ENCODE measurements around the gene GABRG3. TPM values are rescaled to one million over a fixed set of nuclear protein-coding genes. Genes with fewer than 3 reads are reported as not detected.

Gene GABRG3
- total RNA-seq, 1 donor from 2014 or later = not detected

- H3K27ac ChIP-seq = no peak overlapping the region
- no peaks in the 10 kb centered on the region for H3K36me3 ChIP-seq
- no peaks in the 10 kb centered on the region for H3K9me3 ChIP-seq
- no peaks in the 10 kb centered on the region for H3K4me1 ChIP-seq
- DNase-seq (ENCODE audit: extremely low spot score in 2 of 2) = no peak
- H3K4me3 ChIP-seq = no peak overlapping the region
- TF ChIP-seq POLR2A (IDR thresholded peaks at IDR 0.05) = no peak
- no peak for TF ChIP-seq POLR2AphosphoS5 (IDR thresholded peaks at IDR 0.05; ENCODE audit: insufficient read depth in 1 of 2, low read depth in 1 of 2)
- TF ChIP-seq CTCF (IDR thresholded peaks at IDR 0.05) = no peak
- H3K27me3 ChIP-seq = no peaks in the 10 kb centered on the region
- intact Hi-C loops (cut with DNase I) = no loop called here
Measured at GRCh38 chr15:27448986-27449385, 478.0 kb downstream of the GABRG3 start.

- Histone ChIP-seq H3K4me1 (no peaks in the 10 kb centered on the region), H3K36me3 (no peaks in the 10 kb centered on the region), H3K4me3 (no peak overlapping the region), H3K27ac (no peak overlapping the region), H3K27me3 (no peaks in the 10 kb centered on the region), H3K9me3 (no peaks in the 10 kb centered on the region)
- TF ChIP-seq CTCF (IDR thresholded peaks at IDR 0.05) = no peak
- intact Hi-C loops (cut with DNase I) = no loop called here
- no peak for DNase-seq (ENCODE audit: extremely low spot score in 2 of 2)
Measured at GRCh38 chr15:27449941-27450340, 479.0 kb downstream of the GABRG3 start.

- no peak overlapping the region for H3K4me3 ChIP-seq
- H3K27ac ChIP-seq = no peak overlapping the region
Measured at GRCh38 chr15:27454281-27455075, 483.5 kb downstream of the GABRG3 start.

GRCh38 chr15:27456807-27457206, 485.8 kb downstream of the GABRG3 start:
- no peaks in the 10 kb centered on the region for H3K4me1 ChIP-seq
- H3K4me3 ChIP-seq = no peak overlapping the region
- DNase-seq (ENCODE audit: extremely low spot score in 2 of 2) = no peak
- H3K27me3 ChIP-seq = no peaks in the 10 kb centered on the region
- intact Hi-C loops (cut with DNase I) = no loop called here
- H3K9me3 ChIP-seq = no peaks in the 10 kb centered on the region
- TF ChIP-seq POLR2A (IDR thresholded peaks at IDR 0.05) (no peak), POLR2AphosphoS5 (IDR thresholded peaks at IDR 0.05; ENCODE audit: insufficient read depth in 1 of 2, low read depth in 1 of 2) (no peak), CTCF (IDR thresholded peaks at IDR 0.05) (no peak)
- no peaks in the 10 kb centered on the region for H3K36me3 ChIP-seq
- no peak overlapping the region for H3K27ac ChIP-seq

More at GRCh38 chr15:27454281-27455075, 483.5 kb downstream of the GABRG3 start:
- no peaks in the 10 kb centered on the region for H3K36me3 ChIP-seq
- TF ChIP-seq POLR2AphosphoS5 (IDR thresholded peaks at IDR 0.05; ENCODE audit: insufficient read depth in 1 of 2, low read depth in 1 of 2) (no peak), CTCF (IDR thresholded peaks at IDR 0.05) (no peak), POLR2A (IDR thresholded peaks at IDR 0.05) (no peak)
- no peaks in the 10 kb centered on the region for H3K4me1 ChIP-seq
- H3K9me3 ChIP-seq = no peaks in the 10 kb centered on the region
- H3K27me3 ChIP-seq = no peaks in the 10 kb centered on the region
- intact Hi-C loops (cut with DNase I) = no loop called here
- no peak for DNase-seq (ENCODE audit: extremely low spot score in 2 of 2)

- intact Hi-C loops (cut with DNase I) = no loop called here
- no peak for TF ChIP-seq POLR2A (IDR thresholded peaks at IDR 0.05)
- TF ChIP-seq POLR2AphosphoS5 (IDR thresholded peaks at IDR 0.05; ENCODE audit: insufficient read depth in 1 of 2, low read depth in 1 of 2) = no peak
- no peak for TF ChIP-seq CTCF (IDR thresholded peaks at IDR 0.05)
- Histone ChIP-seq H3K27me3 (no peaks in the 10 kb centered on the region), H3K27ac (no peak overlapping the region), H3K36me3 (no peaks in the 10 kb centered on the region), H3K4me1 (no peaks in the 10 kb centered on the region), H3K9me3 (no peaks in the 10 kb centered on the region), H3K4me3 (no peak overlapping the region)
- no peak for DNase-seq (ENCODE audit: extremely low spot score in 2 of 2)
Measured at GRCh38 chr15:27457766-27458165, 486.8 kb downstream of the GABRG3 start.

Data from vagina (tissue), 2 donors.